H9 (cell line): ENCODE measurements around the gene E4F1. TPM values are rescaled to one million over a fixed set of nuclear protein-coding genes. Genes with fewer than 3 reads are reported as not detected.

Source experiments
- DNase-seq: peaks from one replicate; pipeline ENCODE4 v3.0.0-alpha.2; 2017
- H2AFZ ChIP-seq: one replicate; pipeline ENCODE4 v1.6.1; 2013; ENCODE audit warnings: mild to moderate bottlenecking, low read length, control low read depth, moderate library complexity
- H2AK5ac ChIP-seq: 2 replicates; pipeline ENCODE4 v1.6.1; 2013; ENCODE audit warnings: low read length, control low read depth, mixed read lengths; ENCODE audit not compliant: insufficient read length
- H2BK120ac ChIP-seq: one replicate; pipeline ENCODE4 v1.6.1; 2013; ENCODE audit warnings: low read depth, mild to moderate bottlenecking, low read length, control low read depth, inconsistent platforms; ENCODE audit not compliant: poor library complexity, severe bottlenecking
- H2BK12ac ChIP-seq: 2 replicates; pipeline ENCODE4 v1.6.1; 2013; ENCODE audit warnings: low read length, control low read depth, mixed read lengths, low read depth; ENCODE audit not compliant: insufficient read length
- H2BK15ac ChIP-seq: 2 replicates; pipeline ENCODE4 v1.6.1; 2013; ENCODE audit warnings: low read depth, low read length, control low read depth
- H2BK20ac ChIP-seq: one replicate; pipeline ENCODE4 v1.6.1; 2013; ENCODE audit warnings: low read depth, mild to moderate bottlenecking, low read length, control low read depth, inconsistent platforms; ENCODE audit not compliant: poor library complexity, severe bottlenecking
- H2BK5ac ChIP-seq: 2 replicates; pipeline ENCODE4 v1.6.1; 2013; ENCODE audit warnings: low read length, control low read depth, mixed read lengths; ENCODE audit not compliant: insufficient read length
- H3K14ac ChIP-seq: 2 replicates; pipeline ENCODE4 v1.6.1; 2013; ENCODE audit warnings: low read length, control low read depth; ENCODE audit not compliant: insufficient read depth
- H3K18ac ChIP-seq: 2 replicates; pipeline ENCODE4 v1.6.1; 2013; ENCODE audit warnings: low read depth, mild to moderate bottlenecking, mixed read lengths, low read length, control low read depth; ENCODE audit not compliant: insufficient read length
- H3K23ac ChIP-seq: 2 replicates; pipeline ENCODE4 v1.6.1; 2013; ENCODE audit warnings: low read length, control low read depth, mixed read lengths, low read depth; ENCODE audit not compliant: insufficient read length
- H3K23me2 ChIP-seq: 2 replicates; pipeline ENCODE4 v1.6.1; 2013; ENCODE audit warnings: low read depth, mild to moderate bottlenecking, mixed read lengths, low read length, control low read depth; ENCODE audit not compliant: insufficient read length, poor library complexity, severe bottlenecking
- H3K27ac ChIP-seq: 2 replicates; pipeline ENCODE4 v1.5.1; 2013; ENCODE audit warnings: low read length, control low read depth, mixed read lengths, low read depth; ENCODE audit not compliant: insufficient read length
- H3K27me3 ChIP-seq: 2 replicates; pipeline ENCODE4 v1.6.1; 2013; ENCODE audit warnings: low read length, control low read depth, inconsistent platforms; ENCODE audit not compliant: insufficient read depth
- H3K4ac ChIP-seq: 2 replicates; pipeline ENCODE4 v1.6.1; 2013; ENCODE audit warnings: low read depth, mild to moderate bottlenecking, control low read depth, inconsistent platforms, low read length, moderate library complexity
- H3K4me1 ChIP-seq: 2 replicates; pipeline ENCODE4 v1.6.1; 2013; ENCODE audit warnings: low read length, control low read depth, inconsistent platforms; ENCODE audit not compliant: insufficient read depth
- H3K4me2 ChIP-seq: 2 replicates; pipeline ENCODE4 v1.6.1; 2013; ENCODE audit warnings: low read length, control low read depth, mixed read lengths; ENCODE audit not compliant: insufficient read length, insufficient read depth
- H3K56ac ChIP-seq: 2 replicates; pipeline ENCODE4 v1.6.1; 2013; ENCODE audit warnings: low read depth, mild to moderate bottlenecking, mixed read lengths, low read length, control low read depth; ENCODE audit not compliant: insufficient read length
- H3K79me1 ChIP-seq: 2 replicates; pipeline ENCODE4 v1.6.1; 2013; ENCODE audit warnings: low read depth, mild to moderate bottlenecking, moderate library complexity, low read length, control low read depth, inconsistent platforms; ENCODE audit not compliant: insufficient read depth, poor library complexity, severe bottlenecking
- H3K79me2 ChIP-seq: 2 replicates; pipeline ENCODE4 v1.6.1; 2013; ENCODE audit warnings: low read length, control low read depth, inconsistent platforms; ENCODE audit not compliant: insufficient read depth
- H3K9ac ChIP-seq: 2 replicates; pipeline ENCODE4 v1.6.1; 2013; ENCODE audit warnings: low read length, control low read depth, mixed read lengths; ENCODE audit not compliant: insufficient read length; ENCODE audit errors: extremely low read depth
- H3K9me3 ChIP-seq: one replicate; pipeline ENCODE4 v1.6.1; 2013; ENCODE audit warnings: low read depth, low read length, inconsistent platforms; ENCODE audit not compliant: control insufficient read depth
- H3T11ph ChIP-seq: one replicate; pipeline ENCODE4 v1.6.1; 2013; ENCODE audit warnings: mild to moderate bottlenecking, low read length, control low read depth, inconsistent platforms
- H4K20me1 ChIP-seq: one replicate; pipeline ENCODE4 v1.6.1; 2013; ENCODE audit not compliant: control insufficient read depth, insufficient read length, insufficient read depth
- H4K5ac ChIP-seq: 2 replicates; pipeline ENCODE4 v1.6.1; 2013; ENCODE audit warnings: low read depth, mild to moderate bottlenecking, mixed read lengths, low read length, control low read depth; ENCODE audit not compliant: insufficient read length
- H4K8ac ChIP-seq: replicated peaks from 2 replicates; pipeline ENCODE4 v1.6.1; 2013; ENCODE audit warnings: low read length, control low read depth, mixed read lengths, low read depth; ENCODE audit not compliant: insufficient read length
- H4K91ac ChIP-seq: 2 replicates; pipeline ENCODE4 v1.6.1; 2013; ENCODE audit warnings: low read depth, mild to moderate bottlenecking, moderate library complexity, mixed read lengths, low read length, control low read depth; ENCODE audit not compliant: insufficient read length
- H3K27ac Mint-ChIP-seq, 3 experiments: 2 replicates in 2 of 3; 3 replicates in 1 of 3; pipeline ENCODE4 v1.8.0; 2020 to 2021; ENCODE audit warnings: mixed read lengths in 3 of 3, mild to moderate bottlenecking in 1 of 3, moderate library complexity in 1 of 3
- H3K27me3 Mint-ChIP-seq: 2 replicates; pipeline ENCODE4 v1.8.0; 2021; ENCODE audit warnings: low read depth, mild to moderate bottlenecking, moderate library complexity, mixed read lengths
- H3K36me3 Mint-ChIP-seq, 3 experiments: 2 replicates in 2 of 3; 3 replicates in 1 of 3; pipeline ENCODE4 v1.8.0; 2020 to 2021; ENCODE audit warnings: low read depth in 3 of 3, mixed read lengths in 3 of 3; ENCODE audit not compliant: insufficient read depth in 1 of 3
- H3K4me1 Mint-ChIP-seq, 2 experiments: 2 replicates each; pipeline ENCODE4 v1.8.0; 2020; ENCODE audit warnings: mixed read lengths in 2 of 2
- H3K4me3 Mint-ChIP-seq, 2 experiments: 2 replicates in 1 of 2; 3 replicates in 1 of 2; pipeline ENCODE4 v1.8.0; 2020 to 2021; ENCODE audit warnings: mild to moderate bottlenecking in 2 of 2, mixed read lengths in 2 of 2, moderate library complexity in 1 of 2
- H3K9me3 Mint-ChIP-seq, 2 experiments: 2 replicates in 1 of 2; 3 replicates in 1 of 2; pipeline ENCODE4 v1.8.0; 2020; ENCODE audit warnings: mild to moderate bottlenecking in 2 of 2, mixed read lengths in 2 of 2, moderate library complexity in 1 of 2
- CTCF ChIP-seq: fragments of 200-600 bp; sonication (generic); conservative IDR thresholded peaks from 3 replicates; pipeline ENCODE4 v1.8.0; 2021; ENCODE audit warnings: antibody characterized with exemption, mild to moderate bottlenecking
- WGBS: extraction: QIAGEN DNeasy Blood & Tissue Kit; methylation state at CpG from one replicate; pipeline ENCODE4 v1.1.7; 2013; ENCODE audit warnings: missing lambda C conversion rate, low lambda C conversion rate, mixed read lengths; ENCODE audit not compliant: insufficient read length; ENCODE audit errors: extremely low coverage; 5-methylcytosine and 5-hydroxymethylcytosine counted together
- total RNA-seq: library from RNA; stranded (reverse); gene quantifications from 2 replicates; pipeline ENCODE4 v1.2.1, GENCODE V29; 2021

Gene E4F1
- total RNA-seq, 1 experiment from 2014 or later = 35.9 TPM

DNA sequence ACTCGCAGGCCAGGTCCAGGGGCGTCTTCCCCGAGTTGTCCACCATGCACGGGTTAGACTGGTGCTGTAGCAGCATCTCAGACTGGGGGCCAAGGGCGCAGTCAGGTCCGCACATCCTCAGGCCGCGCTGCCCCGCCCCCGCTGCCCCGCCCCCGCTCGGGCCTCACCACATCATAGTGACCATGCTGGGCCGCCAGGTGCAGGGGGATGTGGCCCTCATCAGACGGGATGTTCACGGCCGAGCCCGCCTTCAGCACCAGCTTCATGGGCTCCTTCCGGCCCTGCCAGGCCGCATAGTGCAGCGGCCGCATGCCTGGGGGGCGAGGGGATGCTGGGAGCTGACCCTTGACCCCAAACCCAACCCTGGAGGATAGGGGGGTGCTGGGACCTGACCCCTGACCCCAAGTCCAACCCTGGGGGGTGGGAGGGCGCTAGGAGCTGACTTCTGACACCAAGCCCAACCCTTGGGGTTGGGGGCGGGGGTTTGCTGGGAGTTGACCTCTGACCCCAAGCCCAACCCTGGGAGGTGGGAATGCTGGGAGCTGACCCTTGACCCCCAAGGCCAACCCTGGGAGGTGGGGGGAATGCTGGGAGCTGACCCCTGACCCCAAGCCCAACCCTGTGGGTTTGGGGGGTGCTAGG lies 34.0 kb upstream of the E4F1 start:
- H4K20me1 ChIP-seq = peaks cover under 1% of the 10 kb centered on the region
- Mint-ChIP-seq H3K4me1 (peaks cover 0 to 2% of the 10 kb centered on the region in 2 experiments; a peak in 1 of 4 replicates), H3K27me3 (no peaks in the 10 kb centered on the region; the same call in 1 of the 2 replicates), H3K36me3 (peaks cover 0 to 2% (median under 1%) of the 10 kb centered on the region in 3 experiments; a peak in 2 of 7 replicates), H3K4me3 (no peak overlapping the region), H3K9me3 (no peaks in the 10 kb centered on the region), H3K27ac (no peak overlapping the region)
- no peak overlapping the region for H2BK120ac ChIP-seq
- TF ChIP-seq CTCF = no peak
- H2BK15ac ChIP-seq = no peak overlapping the region
- H3K27me3 ChIP-seq = no peaks in the 10 kb centered on the region
- WGBS = no CpG with 5 or more reads among the region's 25 CpGs
- no peaks in the 10 kb centered on the region for H3K79me1 ChIP-seq
- no peak overlapping the region for H2BK20ac ChIP-seq
- H3K27ac ChIP-seq = no peak overlapping the region
- no peak overlapping the region for H4K8ac ChIP-seq
- H2AK5ac ChIP-seq = no peak overlapping the region
- H3K23ac ChIP-seq = no peak overlapping the region
- H3K4ac ChIP-seq = no peak overlapping the region
- no peak overlapping the region for H3K56ac ChIP-seq
- no peaks in the 10 kb centered on the region for H3K9me3 ChIP-seq
- no peak overlapping the region for H3T11ph ChIP-seq
- no peak overlapping the region for H2BK5ac ChIP-seq
- no peak overlapping the region for H2AFZ ChIP-seq
- H4K5ac ChIP-seq = no peak overlapping the region
- no peak overlapping the region for H3K14ac ChIP-seq
- no peak overlapping the region for H3K18ac ChIP-seq
- H3K79me2 ChIP-seq = no peaks in the 10 kb centered on the region
- no peak overlapping the region for H3K9ac ChIP-seq
- DNase-seq = no peak
- no peaks in the 10 kb centered on the region for H3K23me2 ChIP-seq
- no peak overlapping the region for H3K4me2 ChIP-seq
- no peak overlapping the region for H2BK12ac ChIP-seq
- no peak overlapping the region for H4K91ac ChIP-seq
- H3K4me1 ChIP-seq = no peaks in the 10 kb centered on the region
